AG10803 (cell line): ENCODE measurements around the gene SNCB.

Source experiments
- DNase-seq: peaks from one replicate; pipeline ENCODE4 v3.0.0; 2010; ENCODE audit warnings: low read depth
- H3K4me3 ChIP-seq: 2 replicates; pipeline ENCODE4 v1.5.1; 2011; ENCODE audit warnings: mild to moderate bottlenecking, low read length, control low read depth
- CTCF ChIP-seq: conservative IDR thresholded peaks from 2 replicates; pipeline ENCODE4 v1.5.1; 2011; ENCODE audit warnings: mild to moderate bottlenecking, low read length, control low read depth, inconsistent platforms

The SNCB gene

GRCh38 chr5:176628406-176629228 is 1.7 kb downstream of the SNCB start:
- DNase-seq = no peak

GRCh38 chr5:176627582-176627981 is 2.8 kb downstream of the SNCB start:
- no peak for DNase-seq
- no peak for TF ChIP-seq CTCF
- no peak overlapping the region for H3K4me3 ChIP-seq

More at GRCh38 chr5:176628406-176629228, 1.7 kb downstream of the SNCB start:
- TF ChIP-seq CTCF = no peak
- no peak overlapping the region for H3K4me3 ChIP-seq

- no peak for TF ChIP-seq CTCF
- no peak for DNase-seq
- H3K4me3 ChIP-seq = no peak overlapping the region
These were observed 3.5 kb downstream of the SNCB start for GRCh38 chr5:176626876-176627236.

GRCh38 chr5:176625966-176626875 is 4.1 kb downstream of the SNCB start:
- TF ChIP-seq CTCF = no peak

GRCh38 chr5:176625512-176625911 is 4.8 kb downstream of the SNCB start:
- TF ChIP-seq CTCF = no peak
- no peak overlapping the region for H3K4me3 ChIP-seq
- no peak for DNase-seq

More at GRCh38 chr5:176625966-176626875, 4.1 kb downstream of the SNCB start:
- no peak overlapping the region for H3K4me3 ChIP-seq
- DNase-seq = no peak

GRCh38 chr5:176624938-176625337 is 5.4 kb downstream of the SNCB start:
- DNase-seq = no peak
- no peak for TF ChIP-seq CTCF
- H3K4me3 ChIP-seq = no peak overlapping the region
